MV-4-11 (cell line): ENCODE measurements around the gene TUBB4A.
"Not testable (repeated sequence)": the region's sequence is repeated elsewhere in the genome, so short reads cannot be mapped to it uniquely, and the experiment has no call there.

Experiments used
- DNase-seq: peaks from one replicate; lab custom pipeline; 2025; lab: John Stamatoyannopoulos, UW

Gene TUBB4A

DNA sequence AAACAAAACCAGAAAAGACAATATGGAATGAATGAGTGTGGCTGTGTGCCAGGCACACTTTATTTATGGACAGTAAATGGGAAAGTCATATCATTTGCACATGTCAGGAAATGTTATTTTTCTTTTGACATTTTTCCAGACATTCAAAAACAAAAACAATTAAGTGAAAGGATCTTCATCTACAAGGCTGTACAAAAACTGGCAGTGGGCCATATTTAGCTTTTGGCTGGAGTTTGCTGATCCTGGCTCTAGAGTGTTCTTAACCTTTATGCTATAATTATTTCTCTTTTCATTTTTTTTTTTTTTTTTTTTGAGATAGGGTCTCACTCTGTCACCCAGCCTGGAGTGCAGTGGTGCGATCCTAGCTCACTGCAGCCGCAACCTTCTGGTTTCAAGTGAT lies 22.2 kb upstream of the TUBB4A start:
- DNase-seq, result no peak

- no peak for DNase-seq
Measured at GRCh38 chr19:6522712-6523111, 20.6 kb upstream of the TUBB4A start.

GRCh38 chr19:6521718-6522646 lies 19.9 kb upstream of the TUBB4A start:
- peak; percentile 99 for DNase-seq

DNA sequence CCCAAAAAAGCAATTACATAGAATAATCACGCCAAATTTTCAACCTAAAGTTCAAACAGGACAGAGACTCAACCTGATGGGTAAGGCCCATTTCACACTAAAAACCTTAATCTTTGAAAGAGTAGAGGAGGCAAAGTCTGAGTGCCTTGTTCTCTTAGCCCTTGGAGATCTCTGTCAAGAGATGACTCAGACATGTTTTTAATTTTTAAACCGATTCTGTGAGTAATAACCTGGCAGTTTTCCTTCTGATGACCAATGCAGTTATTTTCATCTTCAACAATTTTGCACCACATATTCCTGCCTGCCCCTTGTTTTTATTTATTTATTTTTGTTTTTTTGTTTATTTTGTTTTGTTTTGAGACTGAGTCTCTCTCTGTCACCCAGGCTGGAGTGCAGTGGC lies 17.2 kb upstream of the TUBB4A start:
- peak; percentile 37 for DNase-seq

DNA sequence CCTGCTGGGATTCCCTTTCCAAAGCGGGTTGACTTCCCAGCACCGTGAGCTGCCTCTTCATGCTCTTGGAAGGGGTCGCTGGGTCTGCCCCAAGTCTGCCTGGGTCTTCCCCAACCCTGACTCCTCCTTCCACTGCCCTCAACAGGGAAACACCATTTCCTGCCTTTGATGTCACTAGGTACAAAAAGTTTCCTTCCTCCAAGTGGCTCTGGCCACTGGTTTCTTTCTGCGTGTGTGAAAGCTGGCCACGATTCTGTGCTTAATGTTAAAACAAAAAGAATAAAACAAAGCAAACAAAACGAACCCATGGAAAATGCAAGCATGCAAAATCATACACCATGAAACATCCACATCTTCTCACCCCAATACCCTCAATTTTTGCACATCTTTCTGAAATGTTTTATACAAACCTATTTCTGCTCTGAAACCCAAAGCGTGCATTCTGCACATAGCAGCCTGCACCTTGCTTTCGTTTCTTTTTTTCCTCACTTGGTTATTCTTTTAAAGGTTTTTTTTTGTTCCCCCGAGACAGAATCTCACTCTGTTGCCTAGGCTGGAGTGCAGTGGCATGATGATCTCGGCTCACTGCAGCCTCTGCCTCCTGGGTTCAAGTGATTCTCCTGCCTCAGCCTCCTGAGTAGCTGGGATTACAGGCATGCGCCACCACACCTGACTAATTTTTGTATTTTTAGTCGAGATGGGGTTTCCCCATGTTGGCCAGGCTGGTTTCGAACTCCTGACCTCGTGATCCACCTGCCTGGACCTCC lies 16.2 kb upstream of the TUBB4A start:
- DNase-seq, result peak; percentile 54

- peak; percentile 88 for DNase-seq
Measured at GRCh38 chr19:6516659-6517291, 14.7 kb upstream of the TUBB4A start.

- peak; percentile 99 for DNase-seq
Measured at GRCh38 chr19:6516018-6516658, 14.0 kb upstream of the TUBB4A start.

DNA sequence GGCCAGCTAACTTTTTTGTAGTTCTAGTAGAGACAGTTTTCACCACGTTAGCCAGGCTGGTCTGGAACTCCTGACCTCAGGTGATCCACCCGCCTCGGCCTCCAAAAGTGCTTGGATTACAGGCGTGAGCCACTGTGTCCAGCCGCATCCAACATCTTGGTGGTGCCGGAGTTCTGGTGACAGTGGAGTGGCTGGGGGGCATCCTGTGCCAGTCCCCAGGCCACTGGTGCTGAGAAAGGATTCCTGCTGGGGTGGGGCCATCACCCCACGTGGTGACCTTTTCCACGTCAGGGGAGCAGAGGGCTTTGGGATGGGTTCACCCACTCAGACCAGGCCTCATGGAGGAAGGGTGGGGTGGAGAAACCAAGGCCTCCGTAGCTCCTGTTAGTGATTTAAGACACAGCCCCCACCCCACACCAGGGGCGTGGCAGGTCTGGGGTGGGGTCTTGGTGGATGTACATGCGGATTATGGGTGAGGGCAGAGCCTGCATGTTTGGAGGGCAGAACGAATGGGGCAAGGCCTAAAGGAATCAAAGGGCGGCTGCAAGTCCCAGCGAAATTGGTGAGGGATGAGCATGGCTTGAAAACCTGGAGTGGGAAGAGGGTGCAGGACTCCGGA lies 12.9 kb upstream of the TUBB4A start:
- DNase-seq, result no peak

- DNase-seq, result no peak
Measured at GRCh38 chr19:6514089-6514488, 12.0 kb upstream of the TUBB4A start.

DNA sequence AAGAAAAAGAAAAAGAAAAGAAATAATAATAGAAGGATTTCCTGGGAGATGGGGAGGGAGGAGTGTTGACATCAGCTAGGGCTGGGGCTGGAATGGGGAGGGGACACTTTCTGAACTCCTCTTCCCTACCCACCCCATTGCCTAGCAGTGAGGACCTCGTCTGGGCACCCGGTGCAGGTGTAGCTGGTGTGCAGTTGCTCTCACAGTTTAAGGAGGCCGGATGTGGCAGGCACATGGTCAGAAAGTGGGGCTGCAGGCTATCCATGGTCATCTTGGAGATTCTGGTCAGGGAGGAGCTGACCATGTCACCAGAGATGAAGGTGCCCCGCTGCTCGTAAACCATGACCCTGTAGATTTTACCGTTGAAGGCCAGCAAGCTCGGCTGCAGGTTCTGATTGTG lies 8.5 kb upstream of the TUBB4A start:
- DNase-seq, result no peak

DNA sequence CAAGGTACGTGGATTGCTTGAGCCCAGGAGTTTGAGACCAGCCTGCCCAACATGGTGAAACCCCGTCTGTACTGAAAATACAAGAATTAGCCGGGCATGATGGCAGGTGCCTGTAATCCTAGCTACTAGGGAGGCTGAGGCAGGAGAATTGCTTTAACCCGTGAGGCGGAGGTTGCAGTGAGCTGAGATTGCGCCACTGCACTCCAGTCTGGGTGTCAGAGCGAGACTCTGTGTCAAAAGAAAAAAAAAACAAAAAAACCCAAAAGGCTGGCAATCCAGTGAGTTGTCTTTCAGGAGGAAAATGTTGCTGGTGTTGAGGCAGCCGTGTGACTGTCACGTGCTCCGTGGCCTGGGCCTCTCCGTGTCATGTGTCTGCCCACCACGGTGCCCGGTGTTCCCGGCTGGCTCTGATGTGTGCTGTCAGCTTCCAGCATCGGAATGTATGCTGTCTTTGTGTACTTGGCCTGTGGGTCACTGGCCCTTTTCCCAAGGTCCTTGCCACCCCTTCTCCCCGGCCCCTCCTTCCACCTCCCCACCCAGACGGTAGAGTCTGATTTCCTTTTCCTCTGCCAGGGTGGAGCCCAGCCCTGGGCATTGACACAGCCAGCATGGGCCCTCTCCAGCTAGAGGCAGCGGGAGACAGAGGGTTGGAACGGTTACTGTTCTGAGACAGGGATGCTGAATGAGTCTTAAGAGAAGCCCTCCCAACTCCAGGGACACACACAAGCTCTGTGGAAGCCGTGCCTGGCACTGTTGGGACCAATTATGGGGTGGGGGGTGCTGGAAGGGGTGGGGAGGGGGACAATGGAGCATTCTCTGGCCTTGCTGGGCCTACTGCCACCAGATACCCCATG lies 7.2 kb upstream of the TUBB4A start:
- DNase-seq, result no peak

- not testable (repeated sequence) for DNase-seq
Measured at GRCh38 chr19:6508028-6508771, 6.1 kb upstream of the TUBB4A start.

GRCh38 chr19:6503407-6504201 lies 1.5 kb upstream of the TUBB4A start:
- no peak for DNase-seq

GRCh38 chr19:6500837-6501739 lies 1.0 kb downstream of the TUBB4A start:
- no peak for DNase-seq

- no peak for DNase-seq
Measured at GRCh38 chr19:6499052-6499790, 2.9 kb downstream of the TUBB4A start.

DNA sequence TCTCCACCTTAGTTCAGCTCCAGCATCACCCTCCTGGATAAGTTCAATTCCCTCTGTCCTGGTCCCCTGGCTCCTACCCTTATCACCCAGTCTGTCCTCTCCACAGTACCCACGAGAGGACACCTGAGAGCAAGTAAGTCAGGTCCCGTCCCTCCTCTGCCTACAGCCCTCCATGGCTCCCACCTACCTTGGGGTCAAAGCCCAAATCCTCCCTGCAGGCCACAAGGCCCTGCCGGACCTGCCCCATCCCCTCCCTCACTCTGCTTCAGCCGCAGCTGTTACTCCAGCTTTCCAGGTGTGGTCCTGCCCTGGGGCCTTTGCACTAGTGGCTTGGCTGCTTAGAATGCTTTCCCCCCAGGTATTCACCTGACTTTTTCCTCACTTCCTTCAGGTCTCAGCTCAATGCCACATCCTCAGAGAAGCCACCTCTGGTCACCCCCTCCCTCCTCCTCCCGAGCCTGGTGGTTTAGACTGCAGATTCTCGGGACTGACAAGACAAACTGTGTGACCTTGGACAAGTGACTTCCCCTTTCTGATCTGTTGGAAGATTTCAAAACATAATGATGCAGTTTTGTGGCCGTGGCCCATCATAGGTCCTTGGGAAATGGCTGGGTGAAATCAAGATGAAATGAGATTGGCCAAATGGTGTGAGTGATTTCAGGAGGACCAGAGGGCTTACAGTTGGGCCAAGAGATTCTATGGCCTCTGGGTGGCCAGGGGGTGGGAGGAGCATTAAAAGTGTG lies 3.6 kb downstream of the TUBB4A start:
- peak; percentile 97 for DNase-seq

DNA sequence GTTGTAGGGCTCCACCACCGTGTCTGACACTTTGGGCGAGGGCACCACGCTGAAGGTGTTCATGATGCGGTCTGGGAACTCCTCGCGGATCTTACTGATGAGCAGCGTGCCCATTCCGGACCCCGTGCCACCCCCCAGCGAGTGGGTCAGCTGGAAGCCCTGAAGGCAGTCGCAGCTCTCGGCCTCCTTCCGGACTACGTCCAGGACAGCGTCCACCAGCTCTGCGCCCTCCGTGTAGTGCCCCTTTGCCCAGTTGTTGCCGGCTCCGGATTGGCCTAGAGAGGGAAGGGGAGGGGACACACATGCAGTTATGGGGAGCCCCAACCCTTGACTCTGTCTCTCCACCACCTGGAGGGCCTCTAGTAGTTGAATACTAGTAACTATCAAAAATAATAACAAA lies 6.2 kb downstream of the TUBB4A start:
- no peak for DNase-seq
